GM20431 (cell line): Measurements from ENCODE around the gene VAC14.

ENCODE experiments used
- in situ Hi-C: fragments of 300-500 bp; cut with MseI, MboI; formaldehyde crosslinking; loops from one replicate; pipeline ENCODE4 v1.15.0; 2020; ENCODE audit warnings: low sequenced_read_pairs; ENCODE audit not compliant: unreplicated experiment

The VAC14 gene

GRCh38 chr16:70713342-70713741 is 87.6 kb downstream of the VAC14 start:
- in situ Hi-C loops = no loop called here

- in situ Hi-C loops = no loop called here
Observed at GRCh38 chr16:70712942-70713341, 88.0 kb downstream of the VAC14 start.

- in situ Hi-C loops = no loop called here
Observed at GRCh38 chr16:70712359-70712758, 88.6 kb downstream of the VAC14 start.

GRCh38 chr16:70711211-70712031 is 89.5 kb downstream of the VAC14 start:
- in situ Hi-C loops = no loop called here

GRCh38 chr16:70710422-70711210 is 90.3 kb downstream of the VAC14 start:
- in situ Hi-C loops = no loop called here

- in situ Hi-C loops = no loop called here
Observed at GRCh38 chr16:70709942-70710341, 91.0 kb downstream of the VAC14 start.

- in situ Hi-C loops = no loop called here
Observed at GRCh38 chr16:70709457-70709856, 91.5 kb downstream of the VAC14 start.

GRCh38 chr16:70708366-70709246 is 92.4 kb downstream of the VAC14 start:
- in situ Hi-C loops = no loop called here

- in situ Hi-C loops = no loop called here
Observed at GRCh38 chr16:70706948-70707465, 94.0 kb downstream of the VAC14 start.

- in situ Hi-C loops = no loop called here
Observed at GRCh38 chr16:70705056-70705455, 95.9 kb downstream of the VAC14 start.

GRCh38 chr16:70704586-70704985 is 96.4 kb downstream of the VAC14 start:
- in situ Hi-C loops = no loop called here

- in situ Hi-C loops = no loop called here
Observed at GRCh38 chr16:70703835-70704381, 97.0 kb downstream of the VAC14 start.

GRCh38 chr16:70703041-70703834 is 97.7 kb downstream of the VAC14 start:
- in situ Hi-C loops = no loop called here

- in situ Hi-C loops = no loop called here
Observed at GRCh38 chr16:70702624-70703023, 98.3 kb downstream of the VAC14 start.

- in situ Hi-C loops = no loop called here
Observed at GRCh38 chr16:70701998-70702397, 99.0 kb downstream of the VAC14 start.

- in situ Hi-C loops = no loop called here
Observed at GRCh38 chr16:70701596-70701995, 99.4 kb downstream of the VAC14 start.

GRCh38 chr16:70701036-70701435 is 99.9 kb downstream of the VAC14 start:
- in situ Hi-C loops = no loop called here

- in situ Hi-C loops = no loop called here
Observed at GRCh38 chr16:70700101-70701020, 100.6 kb downstream of the VAC14 start.
